HEK293T (cell line): Measurements from ENCODE around the gene TMPRSS9.

Experiments used
- CTCF ChIA-PET: fragments of 350-600 bp; formaldehyde crosslinking; extraction: SDS; loops from one replicate; lab custom pipeline; 2021; ENCODE audit warnings: antibody characterized with exemption, inconsistent platforms; lab: Yijun Ruan, JAX
- POLR2A ChIA-PET: fragments of 350-600 bp; formaldehyde crosslinking; extraction: SDS; loops from one replicate; lab custom pipeline; 2020; ENCODE audit warnings: antibody characterized with exemption, inconsistent platforms; lab: Yijun Ruan, JAX
- DNase-seq: peaks from one replicate; pipeline ENCODE4 v3.0.0; 2012; ENCODE audit warnings: mixed read lengths; ENCODE audit errors: extremely low spot score
- ARNT ChIP-seq: fragments of 450-650 bp; IDR thresholded peaks from 2 replicates; pipeline ENCODE4 v1.6.1; 2017; ENCODE audit warnings: mild to moderate bottlenecking
- BHLHE40 ChIP-seq: fragments of 450-650 bp; IDR thresholded peaks from 2 replicates; pipeline ENCODE4 v1.6.1; 2016; ENCODE audit warnings: mild to moderate bottlenecking, moderate library complexity, borderline replicate concordance
- CTBP1 ChIP-seq: fragments of 450-650 bp; IDR thresholded peaks from 2 replicates; pipeline ENCODE4 v1.6.1; 2016; ENCODE audit warnings: borderline replicate concordance
- ELF4 ChIP-seq: fragments of 450-650 bp; IDR thresholded peaks from 2 replicates; pipeline ENCODE4 v1.6.1; 2017; ENCODE audit warnings: antibody characterized with exemption
- FOXA1 ChIP-seq: fragments of 450-650 bp; IDR thresholded peaks from 2 replicates; pipeline ENCODE4 v1.6.1; 2016; ENCODE audit warnings: mild to moderate bottlenecking
- FOXK2 ChIP-seq: fragments of 450-650 bp; IDR thresholded peaks from 2 replicates; pipeline ENCODE4 v1.6.1; 2016; ENCODE audit warnings: mild to moderate bottlenecking
- FOXM1 ChIP-seq: fragments of 450-650 bp; IDR thresholded peaks from 2 replicates; pipeline ENCODE4 v1.6.1; 2017; ENCODE audit warnings: mild to moderate bottlenecking, borderline replicate concordance
- HDGF ChIP-seq: fragments of 450-650 bp; IDR thresholded peaks from 2 replicates; pipeline ENCODE4 v1.6.1; 2017; ENCODE audit warnings: antibody characterized with exemption, borderline replicate concordance
- L3MBTL2 ChIP-seq: fragments of 450-650 bp; conservative IDR thresholded peaks from 2 replicates; pipeline ENCODE4 v1.6.1; 2016; ENCODE audit warnings: mild to moderate bottlenecking
- LEF1 ChIP-seq: fragments of 450-650 bp; IDR thresholded peaks from 2 replicates; pipeline ENCODE4 v1.6.1; 2017; ENCODE audit warnings: mild to moderate bottlenecking, borderline replicate concordance
- NFRKB ChIP-seq: fragments of 450-650 bp; IDR thresholded peaks from 2 replicates; pipeline ENCODE4 v1.6.1; 2016; ENCODE audit warnings: mild to moderate bottlenecking, moderate library complexity
- PKNOX1 ChIP-seq: fragments of 450-650 bp; IDR thresholded peaks from 2 replicates; pipeline ENCODE4 v1.6.1; 2016
- SP1 ChIP-seq: fragments of 450-650 bp; IDR thresholded peaks from 2 replicates; pipeline ENCODE4 v1.6.1; 2017
- SUZ12 ChIP-seq: fragments of 450-650 bp; IDR thresholded peaks from 2 replicates; pipeline ENCODE4 v1.6.1; 2016; ENCODE audit warnings: mild to moderate bottlenecking
- TARDBP ChIP-seq: fragments of 450-650 bp; IDR thresholded peaks from 2 replicates; pipeline ENCODE4 v1.6.1; 2016
- ZNF384 ChIP-seq: fragments of 450-650 bp; IDR thresholded peaks from 2 replicates; pipeline ENCODE4 v1.6.1; 2016

Gene TMPRSS9

GRCh38 chr19:2440515-2440914 is 80.5 kb downstream of the TMPRSS9 start:
- no peak for DNase-seq
- ChIA-PET CTCF (no interaction called here), POLR2A (no interaction called here)
- TF ChIP-seq FOXM1 (no peak), ARNT (no peak), NFRKB (no peak), LEF1 (no peak), CTBP1 (0 out of 2 replicates have a peak, but pooled peaks have one; percentile 7), TARDBP (peak; percentile 87), ZNF384 (no peak), L3MBTL2 (no peak), PKNOX1 (peak; percentile 63)

DNA sequence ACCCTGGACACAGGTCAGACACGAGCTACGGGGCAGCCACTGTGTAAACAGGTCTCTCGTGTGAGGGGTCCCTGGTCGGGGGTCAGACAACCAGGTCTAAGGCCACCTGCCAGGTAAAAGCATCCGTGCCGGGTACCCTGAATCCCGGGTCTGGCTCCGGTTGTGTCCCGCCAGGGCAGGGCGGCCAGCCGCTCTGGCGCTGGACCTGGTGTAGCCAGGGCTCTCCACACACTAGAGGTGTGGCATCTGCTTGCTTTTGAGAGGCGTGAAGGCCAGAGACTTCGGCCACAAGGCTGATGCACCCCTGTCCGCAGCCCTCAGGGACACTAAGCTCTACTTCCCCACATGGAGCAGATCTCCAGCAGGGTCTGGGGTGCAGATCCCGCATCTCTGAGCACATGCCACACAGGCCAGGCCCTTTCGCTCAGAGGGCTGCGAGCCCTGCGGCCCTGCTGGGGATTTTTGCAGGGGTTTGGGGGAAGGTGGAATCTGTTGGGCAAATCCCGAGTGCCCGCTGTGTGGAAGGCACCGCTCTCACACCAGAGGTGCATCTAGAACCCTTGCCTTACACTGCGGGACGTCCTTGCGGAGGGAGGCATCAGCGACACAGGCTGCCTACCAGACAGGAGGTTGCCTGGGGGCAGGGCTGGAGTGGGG is 81.2 kb downstream of the TMPRSS9 start:
- ChIA-PET POLR2A (no interaction called here), CTCF (no interaction called here)
- no peak for DNase-seq
- TF ChIP-seq TARDBP (no peak), FOXK2 (no peak), SUZ12 (no peak)

- TF ChIP-seq SP1 (no peak), FOXM1 (no peak), L3MBTL2 (no peak), SUZ12 (no peak), CTBP1 (no peak), ZNF384 (no peak), HDGF (no peak), LEF1 (no peak), ELF4 (no peak), NFRKB (no peak), BHLHE40 (no peak), TARDBP (no peak), PKNOX1 (no peak), ARNT (no peak), FOXK2 (no peak), FOXA1 (no peak)
- CTCF ChIA-PET = no interaction called here
- POLR2A ChIA-PET = interaction anchor here (1.0 to 1.2 kb wide), 2 partner anchors 14 to 16 kb away, joined by 3 to 4 read pairs; partner anchors contain the start of gene TIMM13
These were observed 83.2 kb downstream of the TMPRSS9 start for GRCh38 chr19:2443116-2443784.

DNA sequence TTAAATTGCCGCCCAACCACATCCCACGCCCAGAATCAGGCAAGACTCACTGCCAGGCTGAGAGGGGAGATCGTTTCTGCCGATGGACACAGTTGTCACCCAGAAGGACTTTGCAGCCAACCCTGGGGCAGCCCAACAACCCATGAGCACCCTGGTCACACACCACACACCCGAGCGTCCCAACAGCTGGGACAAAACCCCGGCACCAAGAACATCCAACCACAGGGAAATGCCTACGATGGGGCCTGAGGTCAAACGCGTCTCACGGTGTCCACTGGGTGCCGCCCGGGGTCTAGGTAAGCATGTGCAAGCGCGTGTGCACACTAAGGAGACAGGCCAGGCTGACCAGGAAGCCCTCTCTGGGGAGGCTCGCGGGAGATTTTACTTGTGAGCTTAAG is 83.7 kb downstream of the TMPRSS9 start:
- TF ChIP-seq ZNF384 (no peak), SUZ12 (no peak), LEF1 (no peak), HDGF (no peak), ARNT (no peak), L3MBTL2 (no peak), BHLHE40 (no peak), FOXK2 (no peak), PKNOX1 (no peak), SP1 (no peak), NFRKB (no peak), FOXA1 (no peak), ELF4 (no peak), FOXM1 (no peak), CTBP1 (no peak), TARDBP (no peak)
- ChIA-PET POLR2A (interaction anchor here (1.0 to 1.2 kb wide), 2 partner anchors 13 to 16 kb away, joined by 3 to 4 read pairs; partner anchors contain the start of gene TIMM13), CTCF (no interaction called here)
- DNase-seq = no peak

More at GRCh38 chr19:2443116-2443784, 83.2 kb downstream of the TMPRSS9 start:
- DNase-seq = no peak

DNA sequence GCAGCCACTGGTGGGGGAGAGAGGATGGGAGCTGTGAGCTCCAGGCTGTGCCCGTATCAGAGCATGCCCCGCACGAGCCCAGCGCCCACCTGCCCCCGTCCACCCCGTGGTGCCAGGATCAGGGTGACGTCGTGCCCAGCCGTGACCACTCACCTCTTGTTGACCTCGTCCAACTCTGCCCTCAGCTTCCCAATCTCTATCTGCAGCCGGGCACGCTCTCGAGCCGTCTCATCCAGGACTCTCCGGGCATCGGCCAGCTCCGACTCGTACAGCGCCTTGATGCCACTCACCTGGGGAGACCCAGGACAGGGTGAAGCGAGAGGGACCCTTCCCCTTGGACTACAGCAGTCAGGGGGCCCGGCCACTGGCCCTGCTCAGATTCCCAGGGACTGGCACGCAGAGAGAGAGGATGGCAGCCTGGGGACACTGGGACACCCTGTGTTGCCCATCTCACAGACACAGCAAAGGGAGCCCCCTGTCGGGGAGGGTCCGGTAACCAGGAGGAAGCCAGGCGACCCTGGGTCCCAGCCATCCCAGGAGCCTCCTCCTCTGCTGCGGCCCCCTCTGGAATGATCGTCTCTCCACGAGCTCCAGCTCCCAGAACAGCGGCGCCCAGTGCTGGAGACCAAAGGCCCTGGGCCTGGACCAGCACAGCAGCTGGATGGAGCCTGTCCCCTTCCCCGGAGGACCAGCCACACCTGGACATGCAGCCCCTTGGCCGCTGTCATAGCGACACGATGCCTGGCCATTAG is 84.4 kb downstream of the TMPRSS9 start:
- ChIA-PET POLR2A (no interaction called here), CTCF (no interaction called here)

More for the DNA sequence above, 84.4 kb downstream of the TMPRSS9 start:
- DNase-seq = no peak
- TF ChIP-seq SUZ12 (no peak), SP1 (no peak), TARDBP (no peak), HDGF (no peak), LEF1 (no peak), FOXK2 (no peak), FOXM1 (no peak), FOXA1 (no peak), L3MBTL2 (no peak), ZNF384 (no peak), NFRKB (no peak), BHLHE40 (no peak), ARNT (no peak), ELF4 (no peak), PKNOX1 (no peak), CTBP1 (no peak)
